GM19043 (cell line): ENCODE results near the gene GRID1.

Experiments
- ATAC-seq: cut with Tn5 transposase; IDR thresholded peaks from one replicate; pipeline ENCODE4 v1.9.1; 2021; ENCODE audit warnings: low read depth; ENCODE audit not compliant: unreplicated experiment

The GRID1 gene

DNA sequence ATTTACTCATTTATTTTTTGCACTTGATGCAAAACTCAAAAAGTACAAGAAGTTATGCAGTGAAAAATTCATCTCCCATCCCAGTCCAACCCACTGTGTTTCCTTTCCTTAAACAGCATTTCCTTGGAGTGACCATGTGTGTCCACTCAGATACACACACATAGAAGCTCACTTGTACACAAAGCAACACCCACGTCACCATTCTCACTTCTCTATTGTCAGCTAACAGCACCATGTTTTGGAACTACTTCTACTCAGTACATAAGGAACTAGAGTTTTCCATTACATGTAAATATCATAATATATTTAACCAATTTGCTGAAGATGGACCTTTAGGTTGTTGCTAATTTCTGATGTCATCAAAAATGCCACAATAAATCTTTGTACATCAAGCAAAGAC, 167.6 kb downstream of the GRID1 start:
- ATAC-seq, result no peak

DNA sequence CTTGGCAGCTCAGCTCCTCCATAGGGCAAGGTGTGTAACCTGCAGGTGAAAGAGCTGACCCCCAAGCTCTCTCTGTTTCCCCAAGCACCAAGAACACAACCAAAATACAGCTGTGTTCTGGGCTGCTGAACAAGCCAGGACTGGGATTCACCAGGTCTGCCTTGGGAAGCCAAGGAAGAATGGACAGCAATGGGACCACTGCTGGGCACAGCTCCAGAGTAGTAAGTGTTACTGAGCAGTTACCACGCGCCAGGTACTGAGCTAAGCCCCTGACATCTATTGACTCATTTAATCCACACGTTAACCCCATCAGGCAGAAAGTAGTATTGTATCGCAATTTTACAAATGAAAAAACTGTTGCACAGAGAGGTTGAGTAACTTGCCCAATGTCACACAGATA, 168.3 kb downstream of the GRID1 start:
- ATAC-seq, result no peak

DNA sequence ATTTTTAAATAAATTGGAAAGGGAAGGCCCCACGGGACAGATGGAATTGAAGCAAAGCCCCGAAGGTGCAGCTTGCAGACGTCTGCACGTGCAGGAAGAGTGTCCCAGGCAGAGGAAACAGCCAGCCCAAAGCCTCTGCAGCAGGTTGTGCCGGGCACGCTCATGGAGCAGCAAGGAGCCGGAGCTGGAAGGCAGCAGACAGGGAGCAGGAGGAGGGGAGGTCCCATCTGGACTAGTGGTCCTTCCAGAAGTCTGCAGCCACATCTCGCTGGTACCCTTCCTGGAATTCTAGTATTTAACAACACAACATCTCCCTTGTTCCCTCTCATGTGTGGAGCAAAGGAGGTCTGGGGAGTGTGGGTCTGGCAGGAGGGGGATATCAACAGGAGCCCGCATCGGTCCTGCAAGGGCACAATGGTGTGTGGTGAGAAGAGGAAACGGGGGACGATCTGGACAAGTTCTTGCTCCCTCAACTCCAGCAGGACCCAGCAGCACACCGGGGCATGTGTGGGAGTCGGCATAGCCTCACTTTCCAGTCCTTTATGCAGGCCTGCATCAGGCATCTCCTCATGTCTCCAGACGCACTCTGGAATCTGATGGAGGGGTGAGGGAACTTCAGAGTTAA, 169.3 kb downstream of the GRID1 start:
- ATAC-seq, result no peak

DNA sequence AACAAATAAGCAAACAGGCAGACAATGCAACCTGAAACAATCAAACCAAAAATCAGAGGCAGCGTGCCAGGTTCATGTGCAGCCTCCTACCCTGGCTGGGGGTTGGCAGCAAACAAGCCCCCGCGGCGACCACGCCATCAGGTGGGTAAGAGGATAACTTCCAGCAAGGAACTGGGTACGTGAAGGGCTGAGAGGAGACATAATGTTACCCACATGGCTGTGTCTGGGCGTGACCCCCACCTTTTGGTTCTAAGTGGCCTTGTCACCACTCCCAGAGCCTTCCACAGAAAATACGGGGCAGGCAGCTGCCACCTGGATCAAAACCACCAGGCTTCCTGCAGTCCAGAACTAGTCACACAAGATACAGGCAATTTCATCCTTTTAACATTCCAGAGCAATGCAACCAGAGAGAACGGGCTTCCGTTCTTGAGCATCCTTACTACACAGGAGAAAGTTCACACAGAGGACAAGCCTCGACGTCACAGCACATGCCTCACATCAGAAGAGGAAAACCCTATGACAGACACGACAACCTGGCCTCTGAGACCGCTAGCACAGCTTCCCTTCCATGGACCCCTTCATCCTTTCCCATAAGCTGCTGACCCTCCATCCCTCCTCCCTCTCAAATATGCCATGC, 171.0 kb downstream of the GRID1 start:
- ATAC-seq, result no peak

DNA sequence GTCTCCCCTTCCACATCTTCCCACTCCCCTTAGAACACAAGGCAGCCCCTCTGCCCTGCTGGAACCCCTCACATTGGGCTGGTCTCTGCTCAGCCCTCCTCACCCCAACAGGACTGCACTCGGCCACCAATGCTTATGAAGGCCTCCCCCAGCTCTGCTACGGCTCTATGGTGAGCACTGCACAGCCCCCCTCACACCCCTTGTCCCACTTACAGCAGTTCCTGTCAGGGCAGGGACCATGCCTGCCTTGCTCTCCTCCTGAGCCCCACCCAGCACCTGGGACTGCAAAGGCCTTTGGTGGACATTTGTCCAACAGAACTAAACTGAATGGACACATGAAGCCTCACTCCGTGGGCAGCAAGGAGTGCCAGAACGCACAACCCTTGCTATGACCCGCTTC, 171.9 kb downstream of the GRID1 start:
- ATAC-seq, result no peak

DNA sequence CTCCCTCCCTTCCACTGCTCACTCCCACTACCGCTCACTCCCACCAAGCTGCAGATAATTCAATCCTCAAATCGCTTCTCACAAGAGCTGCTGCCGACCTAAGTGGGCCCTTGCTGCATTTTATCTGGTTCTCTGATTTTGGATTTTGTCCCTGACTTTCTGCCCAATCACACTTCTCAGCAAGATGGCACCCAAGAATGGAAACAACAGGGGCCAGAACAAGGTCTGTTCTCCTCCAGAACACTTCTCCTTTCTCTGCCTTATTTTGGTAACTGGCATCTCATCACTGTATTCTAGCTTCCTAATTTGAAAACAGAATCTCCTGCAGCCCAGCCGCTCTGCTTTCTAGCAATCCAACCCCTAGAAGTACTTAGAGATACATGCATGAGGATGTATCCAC, 172.8 kb downstream of the GRID1 start:
- no peak for ATAC-seq

DNA sequence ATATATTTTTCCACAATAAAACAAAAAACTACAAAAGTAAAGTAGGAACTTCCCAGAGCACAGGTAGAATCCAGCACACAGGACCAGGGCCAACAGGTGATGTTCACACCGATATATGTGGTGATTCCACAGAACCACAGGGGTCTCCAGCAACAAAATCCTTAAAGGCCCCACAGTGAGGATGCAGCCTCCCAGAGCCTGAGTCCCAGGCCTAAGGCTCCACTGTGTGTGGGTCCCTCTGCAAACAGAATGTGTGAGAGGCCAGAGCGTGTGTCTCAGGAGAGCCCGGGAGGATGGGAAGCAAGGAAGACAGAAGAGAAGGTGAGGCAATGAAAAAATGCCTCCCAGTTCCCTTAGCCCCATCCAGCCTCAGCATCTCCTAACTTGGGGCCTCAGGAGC, 173.9 kb downstream of the GRID1 start:
- no peak for ATAC-seq

DNA sequence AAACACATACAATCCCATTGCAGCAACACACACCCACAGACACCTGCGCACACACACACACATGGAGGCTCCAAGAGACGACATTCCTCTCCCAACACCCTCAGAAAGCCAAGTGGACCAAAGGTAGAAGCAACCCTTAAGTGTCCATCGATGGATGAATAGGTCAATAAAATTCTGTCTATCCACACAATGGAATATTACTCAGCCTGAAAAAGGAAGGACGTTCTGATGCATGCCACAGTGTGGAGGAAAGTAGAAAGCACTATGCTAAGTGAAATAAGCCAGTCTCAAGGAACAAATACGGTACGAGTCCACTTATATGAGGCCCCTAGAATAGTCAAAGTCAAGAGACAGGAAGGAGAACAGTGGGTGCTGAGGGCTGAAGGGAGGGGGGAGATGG, 174.4 kb downstream of the GRID1 start:
- ATAC-seq, result no peak

DNA sequence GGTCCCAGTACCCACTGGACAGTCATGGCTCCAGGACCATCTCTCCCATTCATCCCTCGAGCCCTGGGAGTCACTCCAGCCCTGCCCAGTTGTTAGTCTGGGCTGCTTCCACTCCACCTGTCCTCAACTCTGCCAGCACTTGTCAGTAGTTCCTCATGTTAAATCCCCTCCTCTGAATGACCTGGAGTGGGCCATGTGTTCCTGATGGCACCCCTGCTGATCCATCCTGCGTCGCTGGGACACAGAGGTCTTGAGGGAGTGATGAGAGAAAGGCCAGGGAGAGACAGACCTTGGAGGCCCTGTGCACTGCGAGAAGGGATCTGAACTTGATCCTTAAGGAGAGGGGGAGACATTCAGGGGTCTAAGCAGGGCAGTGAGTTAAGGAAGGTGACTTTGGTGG, 174.9 kb downstream of the GRID1 start:
- ATAC-seq, result no peak

DNA sequence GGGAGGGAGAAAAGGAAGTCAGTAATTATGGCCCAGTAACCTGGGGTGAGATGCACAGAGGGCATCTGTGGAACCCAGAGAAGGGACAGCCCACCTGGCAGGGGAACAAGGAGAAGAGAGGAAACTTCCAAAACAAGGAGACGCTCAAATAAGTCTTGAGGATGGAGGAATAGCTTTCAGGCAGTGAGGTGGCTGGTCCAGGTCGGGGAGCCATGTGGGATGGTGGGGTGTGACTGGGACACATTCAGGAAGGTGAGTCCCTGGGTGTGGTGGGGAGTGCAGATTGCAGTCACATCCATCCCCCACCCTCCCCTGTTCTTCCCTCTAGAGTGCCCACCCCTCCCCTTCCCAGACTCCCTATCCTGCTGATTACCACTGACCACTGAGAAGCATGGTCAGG, 175.4 kb downstream of the GRID1 start:
- ATAC-seq, result no peak

DNA sequence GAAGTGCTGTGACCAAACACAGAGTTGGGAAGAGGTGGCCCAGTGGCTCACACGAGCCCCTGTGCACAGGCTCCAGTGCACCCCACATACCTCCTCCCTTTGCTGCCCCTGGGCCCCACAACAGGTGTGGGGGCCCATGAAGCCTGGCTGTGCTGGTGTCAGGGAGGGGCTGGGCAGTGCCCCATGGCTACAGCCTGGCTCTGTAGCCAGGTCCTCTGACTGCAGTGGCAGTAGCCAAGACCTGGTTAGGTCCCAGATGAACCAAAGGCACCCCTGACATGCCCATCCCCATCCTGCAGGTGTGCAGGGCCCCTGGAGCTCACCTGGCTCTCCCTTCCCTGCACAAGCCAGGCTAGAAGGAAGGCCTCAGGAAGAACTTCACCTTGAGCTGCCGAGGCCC, 176.3 kb downstream of the GRID1 start:
- ATAC-seq, result no peak

DNA sequence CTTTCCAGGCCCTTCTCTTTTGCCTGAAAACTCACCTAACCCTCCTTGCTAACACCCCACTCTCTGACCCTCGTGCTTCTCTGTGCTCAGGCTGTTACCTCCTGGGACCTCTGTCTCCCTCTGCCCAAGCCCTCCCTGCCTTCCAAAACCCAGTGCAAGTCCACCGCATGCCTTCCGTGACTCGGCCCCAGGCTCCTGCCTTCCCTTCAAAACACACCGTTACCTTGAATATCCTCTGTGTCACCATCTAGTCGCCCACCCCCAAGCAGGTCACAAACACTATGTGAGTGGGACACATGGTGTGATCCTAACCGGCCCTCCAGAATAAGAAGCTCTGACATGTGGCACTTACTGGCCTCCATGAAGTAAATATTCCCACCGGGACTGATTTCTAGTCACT, 176.7 kb downstream of the GRID1 start:
- ATAC-seq, result no peak

DNA sequence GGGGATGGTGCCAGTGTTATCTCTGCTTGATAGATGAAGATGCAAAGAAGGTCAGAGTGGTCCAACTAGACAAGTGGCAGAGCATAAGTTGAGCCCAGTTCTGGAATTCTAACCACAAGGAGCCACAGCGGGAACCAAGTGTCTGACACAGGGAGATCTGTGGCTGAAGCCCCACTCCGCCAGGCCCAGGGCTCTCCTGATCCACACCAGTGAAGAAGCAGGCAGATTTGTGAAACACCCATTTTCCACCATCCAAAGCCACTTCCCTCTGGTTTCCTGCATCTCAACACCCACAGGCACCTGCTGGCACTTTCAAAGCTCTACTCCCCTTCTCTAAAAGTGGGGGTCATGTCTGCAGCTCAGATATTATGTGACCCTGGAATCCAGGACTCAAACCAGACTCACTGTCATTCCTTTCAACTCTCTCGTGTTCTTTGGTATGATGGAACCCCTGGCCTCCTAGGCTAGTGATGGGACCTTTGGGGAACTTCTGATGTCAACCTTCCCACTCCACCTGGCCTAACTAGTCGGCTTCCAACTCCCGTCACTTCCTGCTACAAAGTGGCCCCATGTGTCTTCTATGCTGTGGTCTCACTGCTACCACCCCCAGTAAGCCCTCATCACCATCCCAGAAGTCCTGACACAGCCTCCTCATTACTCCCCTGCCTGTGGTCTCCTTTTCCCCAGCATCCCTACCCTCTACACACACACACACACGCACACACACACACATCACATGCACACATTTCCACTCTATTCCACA, 177.6 kb downstream of the GRID1 start:
- ATAC-seq, result no peak

DNA sequence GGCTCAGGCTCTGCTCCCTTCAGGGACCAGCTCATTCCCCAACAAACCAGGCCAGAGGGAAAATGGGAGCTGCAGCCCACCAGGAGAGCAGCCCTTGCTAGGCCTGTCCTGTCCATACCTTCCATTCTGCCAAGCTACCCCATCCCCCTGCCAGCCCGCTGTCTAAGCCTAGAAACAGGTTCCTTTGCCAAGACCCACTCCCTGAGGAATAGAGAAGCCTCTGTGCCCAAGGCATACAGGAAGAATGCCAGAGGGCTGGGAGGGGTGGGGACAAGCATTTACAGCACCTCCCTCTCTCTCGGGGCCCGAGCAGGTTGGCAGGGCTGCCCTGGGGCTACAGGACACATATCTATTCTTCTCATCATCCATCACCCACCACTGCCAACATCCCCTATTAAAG, 178.3 kb downstream of the GRID1 start:
- ATAC-seq, result no peak

DNA sequence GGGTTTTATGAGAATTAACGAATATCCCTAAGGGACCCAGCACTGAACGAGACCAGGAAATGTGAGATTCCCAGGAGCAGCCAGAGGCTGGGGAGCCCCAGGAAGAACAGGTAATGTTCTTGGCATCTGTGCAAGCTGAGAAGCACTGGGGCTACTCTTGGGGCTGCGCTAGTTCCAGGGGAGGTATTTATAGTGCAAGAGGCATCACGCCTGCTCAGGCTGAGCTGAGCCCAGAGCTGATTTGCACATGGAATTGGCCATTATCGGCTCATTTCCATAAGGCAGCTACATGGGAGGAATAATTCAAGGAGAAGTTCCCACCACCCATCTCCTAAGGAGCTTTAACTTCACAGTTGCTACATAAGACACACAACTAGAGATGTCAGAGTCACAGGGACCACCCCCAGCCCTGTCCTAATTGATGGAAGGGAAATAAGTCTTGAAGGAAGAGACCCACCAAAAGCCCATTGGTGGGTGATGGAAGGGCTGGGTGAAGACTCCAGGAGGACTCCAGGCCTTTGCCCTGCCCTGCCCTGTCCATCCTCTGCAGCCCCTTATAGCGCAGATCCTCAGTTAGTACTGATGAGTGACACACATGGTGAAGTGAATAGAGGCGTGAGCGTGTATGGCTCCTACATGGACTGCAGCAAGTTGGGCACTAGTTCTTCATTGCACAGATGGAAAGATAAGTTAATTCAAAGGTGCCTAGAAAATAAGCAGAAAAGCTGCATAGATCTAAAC, 178.9 kb downstream of the GRID1 start:
- ATAC-seq, result no peak

DNA sequence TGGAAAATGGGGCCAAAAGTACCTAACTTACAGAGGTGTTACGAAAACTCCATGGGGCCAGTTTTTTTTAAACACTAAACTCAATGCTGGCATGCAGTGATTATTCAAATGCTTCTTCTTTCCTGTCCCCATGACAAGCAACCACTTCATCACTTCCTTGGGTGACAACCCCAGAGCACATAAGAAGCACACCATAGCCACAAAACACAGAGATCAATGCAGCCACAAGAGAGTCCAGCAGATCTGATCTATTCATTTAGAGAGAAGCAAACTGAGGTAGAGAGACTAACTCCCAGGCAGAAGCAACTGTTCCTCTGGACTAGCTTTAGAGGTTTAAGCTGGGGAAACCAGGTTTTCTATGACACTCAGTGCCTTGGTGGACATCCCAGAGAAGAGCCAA, 180.0 kb downstream of the GRID1 start:
- no peak for ATAC-seq

DNA sequence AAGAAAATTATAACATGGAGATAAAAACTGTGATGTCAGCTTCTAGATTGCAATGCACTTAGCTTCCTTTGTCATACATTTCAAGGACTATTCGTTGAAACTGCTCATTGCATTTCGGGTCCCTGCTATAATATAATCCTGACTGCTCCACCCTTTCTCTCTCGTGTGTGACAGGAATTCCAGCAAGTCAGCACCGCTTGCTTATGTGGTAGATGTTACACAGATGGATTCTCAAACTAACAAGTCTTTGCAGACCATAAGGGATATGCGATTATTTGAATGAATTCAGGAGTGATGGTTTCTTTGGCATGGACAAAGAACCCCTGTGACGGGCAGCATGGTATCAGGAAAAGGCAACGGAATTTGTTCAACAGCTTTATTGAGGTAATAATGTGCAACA, 184.0 kb downstream of the GRID1 start:
- ATAC-seq, result no peak

DNA sequence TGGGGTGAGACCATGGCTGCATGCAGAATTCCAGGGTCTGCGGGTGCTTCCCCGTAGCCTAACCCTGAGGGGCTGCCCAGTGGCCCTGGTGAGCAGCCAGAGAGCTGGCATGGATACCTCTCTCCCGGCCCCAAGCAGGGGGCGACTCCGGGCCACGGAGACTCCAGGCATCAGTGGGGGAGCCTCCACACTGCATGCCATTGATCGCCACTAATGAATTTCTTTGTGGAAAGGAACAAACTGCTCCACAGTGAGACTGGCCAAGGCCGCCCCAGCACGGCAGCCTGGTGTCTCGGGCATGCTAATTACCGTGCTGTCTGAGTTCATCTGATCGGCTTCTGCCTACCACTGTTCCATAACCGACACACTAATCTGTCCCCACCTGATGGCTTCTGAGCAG, 184.4 kb downstream of the GRID1 start:
- ATAC-seq, result no peak

DNA sequence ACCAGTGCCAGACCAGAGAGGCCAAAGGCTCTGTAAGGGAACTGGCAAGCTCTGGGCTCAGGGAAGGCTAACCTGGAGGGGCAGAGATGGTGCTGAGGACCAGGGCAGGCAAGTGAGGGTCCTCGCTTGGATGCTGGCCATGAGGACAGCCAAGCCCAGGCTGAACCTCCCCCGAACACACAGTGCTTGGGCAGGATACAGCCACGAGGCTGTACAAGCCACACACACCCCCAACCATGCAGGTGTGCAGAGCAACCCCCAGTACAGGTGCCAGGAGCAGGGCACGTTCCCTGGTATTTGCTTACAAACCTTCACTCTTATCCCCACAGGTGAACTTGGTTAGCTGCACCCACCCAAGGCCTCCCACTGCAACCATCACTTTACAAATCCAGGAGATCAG, 185.7 kb downstream of the GRID1 start:
- ATAC-seq, result no peak

DNA sequence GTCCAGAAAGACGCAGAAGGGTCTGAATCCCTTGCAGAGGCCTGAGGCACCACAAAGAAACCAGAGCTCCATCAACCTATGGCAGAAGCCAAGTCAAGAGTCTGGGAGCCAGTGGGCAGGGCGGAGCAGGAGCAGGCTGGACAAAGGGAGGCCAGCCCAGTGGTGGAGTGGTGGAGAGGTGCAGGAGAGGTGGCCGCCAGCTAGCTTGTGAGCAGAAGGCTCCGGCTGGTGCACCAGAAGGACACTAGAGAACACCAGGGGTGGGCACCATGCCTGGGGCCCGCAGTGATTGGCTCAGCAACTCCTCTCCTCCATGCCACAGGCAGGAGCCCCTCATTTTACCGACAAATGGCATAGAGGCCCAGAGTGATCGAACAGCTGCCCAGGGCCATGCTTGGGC, 186.6 kb downstream of the GRID1 start:
- no peak for ATAC-seq

DNA sequence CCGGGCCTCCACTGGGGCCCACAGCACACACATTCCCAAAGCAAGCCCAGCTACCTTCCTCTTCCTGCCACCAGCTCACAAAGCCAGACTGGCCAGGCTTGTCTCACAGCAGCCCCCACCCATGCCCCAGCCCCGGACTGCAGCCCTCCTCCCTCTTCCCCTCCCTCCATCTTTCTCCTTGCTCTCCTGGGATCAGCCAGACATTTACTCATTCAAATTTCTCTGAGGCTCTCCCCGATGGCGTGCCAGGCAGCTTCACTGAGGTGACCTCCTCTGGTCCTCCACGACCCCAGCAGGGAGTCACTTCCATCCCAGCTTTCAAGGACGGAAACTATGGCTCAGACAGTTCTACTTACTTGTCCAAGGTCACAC, 187.5 kb downstream of the GRID1 start:
- ATAC-seq, result no peak
